ENCODE measurements around the gene SH3TC2. TPM values are rescaled to one million over a fixed set of nuclear protein-coding genes. Genes with fewer than 3 reads are reported as not detected.

Gene SH3TC2
- polyA plus RNA-seq, 1 donor (not counting 4 experiments of a cell fraction or from before 2014, with no cell fraction given): 19.0 TPM

DNA sequence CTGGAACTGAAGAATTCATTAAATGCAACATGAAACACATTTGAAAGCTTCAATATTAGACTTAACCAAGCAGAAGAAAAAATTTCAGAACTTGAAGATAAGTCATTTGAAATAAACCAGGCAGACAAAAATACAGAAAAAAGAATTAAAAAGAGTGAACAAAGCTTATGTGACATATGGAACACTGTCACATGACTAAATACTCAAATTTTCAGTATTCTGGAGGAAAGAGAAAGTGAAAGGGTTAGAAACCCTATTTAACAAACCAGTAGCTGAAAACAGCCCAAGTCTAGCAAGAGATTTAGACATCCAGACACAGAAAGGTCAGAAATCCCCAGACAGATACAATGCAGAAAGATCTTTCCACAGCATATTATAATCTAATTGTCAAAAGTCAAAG lies 37.1 kb upstream of the SH3TC2 start:
- DNase-seq (ENCODE audit: low read depth, low spot score) (no peak), FAIRE-seq (no peak)
- dilution Hi-C loops (cut with MboI; ENCODE audit: extremely low pct_ligation_motif_present, low sequenced_read_pairs): no loop called here
- Histone ChIP-seq H4K20me1 (ENCODE audit: control insufficient read depth, extremely low read depth, insufficient read depth, low read length) (no peaks in the 10 kb centered on the region), H3K9me3 (ENCODE audit: control insufficient read depth, low read depth, low read length) (no peaks in the 10 kb centered on the region), H3K4me3 (ENCODE audit: control insufficient read depth in 2 of 3, extremely low read depth in 1 of 3, insufficient read depth in 2 of 3, low read depth in 1 of 3, low read length in 3 of 3) (no peak overlapping the region), H3K27ac (ENCODE audit: control insufficient read depth, insufficient read depth, low read length) (no peak overlapping the region), H3K4me1 (ENCODE audit: control insufficient read depth, extremely low read depth, insufficient read depth, low read length) (no peaks in the 10 kb centered on the region), H3K9ac (ENCODE audit: control insufficient read depth, extremely low read depth, insufficient read depth, low read length) (no peak overlapping the region), H3K79me2 (ENCODE audit: control insufficient read depth, insufficient read depth, low read length) (no peaks in the 10 kb centered on the region), H3K9me1 (ENCODE audit: control insufficient read depth, extremely low read depth, insufficient read depth, low read length) (no peaks in the 10 kb centered on the region), H2AFZ (ENCODE audit: control insufficient read depth, low read length) (no peak overlapping the region), H3K36me3 (ENCODE audit: control insufficient read depth in 2 of 2, extremely low read depth in 1 of 2, insufficient read depth in 2 of 2, low read length in 2 of 2) (no peaks in the 10 kb centered on the region), H3K27me3 (ENCODE audit: control insufficient read depth, extremely low read depth, insufficient read depth, low read length) (no peaks in the 10 kb centered on the region), H3K4me2 (ENCODE audit: control insufficient read depth, extremely low read depth, insufficient read depth, low read depth, low read length) (no peak overlapping the region)
- TF ChIP-seq, protein P1, sequence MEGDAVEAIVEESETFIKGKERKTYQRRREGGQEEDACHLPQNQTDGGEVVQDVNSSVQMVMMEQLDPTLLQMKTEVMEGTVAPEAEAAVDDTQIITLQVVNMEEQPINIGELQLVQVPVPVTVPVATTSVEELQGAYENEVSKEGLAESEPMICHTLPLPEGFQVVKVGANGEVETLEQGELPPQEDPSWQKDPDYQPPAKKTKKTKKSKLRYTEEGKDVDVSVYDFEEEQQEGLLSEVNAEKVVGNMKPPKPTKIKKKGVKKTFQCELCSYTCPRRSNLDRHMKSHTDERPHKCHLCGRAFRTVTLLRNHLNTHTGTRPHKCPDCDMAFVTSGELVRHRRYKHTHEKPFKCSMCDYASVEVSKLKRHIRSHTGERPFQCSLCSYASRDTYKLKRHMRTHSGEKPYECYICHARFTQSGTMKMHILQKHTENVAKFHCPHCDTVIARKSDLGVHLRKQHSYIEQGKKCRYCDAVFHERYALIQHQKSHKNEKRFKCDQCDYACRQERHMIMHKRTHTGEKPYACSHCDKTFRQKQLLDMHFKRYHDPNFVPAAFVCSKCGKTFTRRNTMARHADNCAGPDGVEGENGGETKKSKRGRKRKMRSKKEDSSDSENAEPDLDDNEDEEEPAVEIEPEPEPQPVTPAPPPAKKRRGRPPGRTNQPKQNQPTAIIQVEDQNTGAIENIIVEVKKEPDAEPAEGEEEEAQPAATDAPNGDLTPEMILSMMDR (optimal IDR thresholded peaks at IDR 0.05 in 1 of 3, IDR thresholded peaks at IDR 0.05 in 1 of 3, conservative IDR thresholded peaks at IDR 0.05 in 1 of 3; ENCODE audit: extremely low read depth in 1 of 3, insufficient read depth in 2 of 3, low read length in 3 of 3): no peak
- TF ChIP-seq EZH2 (IDR thresholded peaks at IDR 0.05; ENCODE audit: low read length): no peak

DNA sequence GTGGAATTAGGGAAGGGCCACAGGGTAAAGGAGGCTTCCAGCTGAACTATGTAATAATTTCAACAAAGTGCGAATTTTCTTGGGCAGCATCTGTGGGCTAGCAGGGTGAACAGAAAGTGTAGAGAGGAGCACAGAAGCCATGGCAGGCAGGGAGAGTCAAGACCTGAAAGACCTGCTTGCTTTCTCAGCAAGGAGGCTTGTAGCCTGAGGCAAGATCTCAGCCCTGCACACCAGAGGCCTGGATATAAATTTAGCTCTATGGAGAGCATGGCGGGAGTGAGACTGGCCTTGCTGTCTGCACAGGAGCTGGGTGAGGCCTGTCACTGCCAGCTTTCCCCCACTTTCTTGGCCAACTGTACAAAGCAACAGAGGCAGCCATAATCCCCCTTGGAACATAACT lies 32.1 kb upstream of the SH3TC2 start:
- no peak overlapping the region for H3K27ac ChIP-seq (ENCODE audit: control insufficient read depth, insufficient read depth, low read length)

More for the DNA sequence above, 32.1 kb upstream of the SH3TC2 start:
- Histone ChIP-seq H3K4me2 (ENCODE audit: control insufficient read depth, extremely low read depth, insufficient read depth, low read depth, low read length) (no peak overlapping the region), H2AFZ (ENCODE audit: control insufficient read depth, low read length) (no peak overlapping the region), H3K36me3 (ENCODE audit: control insufficient read depth in 2 of 2, extremely low read depth in 1 of 2, insufficient read depth in 2 of 2, low read length in 2 of 2) (no peaks in the 10 kb centered on the region), H3K9me3 (ENCODE audit: control insufficient read depth, low read depth, low read length) (no peaks in the 10 kb centered on the region), H3K4me3 (ENCODE audit: control insufficient read depth in 2 of 3, extremely low read depth in 1 of 3, insufficient read depth in 2 of 3, low read depth in 1 of 3, low read length in 3 of 3) (no peak overlapping the region), H3K27me3 (ENCODE audit: control insufficient read depth, extremely low read depth, insufficient read depth, low read length) (no peaks in the 10 kb centered on the region), H4K20me1 (ENCODE audit: control insufficient read depth, extremely low read depth, insufficient read depth, low read length) (no peaks in the 10 kb centered on the region), H3K4me1 (ENCODE audit: control insufficient read depth, extremely low read depth, insufficient read depth, low read length) (no peaks in the 10 kb centered on the region), H3K79me2 (ENCODE audit: control insufficient read depth, insufficient read depth, low read length) (no peaks in the 10 kb centered on the region), H3K9ac (ENCODE audit: control insufficient read depth, extremely low read depth, insufficient read depth, low read length) (no peak overlapping the region), H3K9me1 (ENCODE audit: control insufficient read depth, extremely low read depth, insufficient read depth, low read length) (no peaks in the 10 kb centered on the region)
- dilution Hi-C loops (cut with MboI; ENCODE audit: extremely low pct_ligation_motif_present, low sequenced_read_pairs): no loop called here
- TF ChIP-seq EZH2 (IDR thresholded peaks at IDR 0.05; ENCODE audit: low read length): no peak
- TF ChIP-seq, protein P1 (optimal IDR thresholded peaks at IDR 0.05 in 1 of 3, IDR thresholded peaks at IDR 0.05 in 1 of 3, conservative IDR thresholded peaks at IDR 0.05 in 1 of 3; ENCODE audit: extremely low read depth in 1 of 3, insufficient read depth in 2 of 3, low read length in 3 of 3): no peak
- no peak for DNase-seq (ENCODE audit: low read depth, low spot score)
- no peak for FAIRE-seq

Measured in keratinocyte (primary cell).